HepG2 (cell line): Measurements from ENCODE around the gene CKS1B. TPM values are rescaled to one million over a fixed set of nuclear protein-coding genes. Genes with fewer than 3 reads are reported as not detected.

Experiments
- ARID2 ChIP-seq: sonication (generic); formaldehyde crosslinking; IDR thresholded peaks from 2 replicates; pipeline ENCODE4 v1.8.1; 2022; ENCODE audit warnings: mild to moderate bottlenecking, missing genetic modification reagents, borderline replicate concordance
- ATF7-NPFF ChIP-seq: sonication (generic); formaldehyde crosslinking; IDR thresholded peaks from 2 replicates; pipeline ENCODE4 v1.8.1; 2023; ENCODE audit warnings: mild to moderate bottlenecking, low read depth, missing genetic modification reagents, moderate library complexity
- CERS6 ChIP-seq: sonication (generic); formaldehyde crosslinking; IDR thresholded peaks from 2 replicates; pipeline ENCODE4 v1.5.0; 2020; ENCODE audit warnings: missing genetic modification reagents
- KDM4B ChIP-seq: sonication (generic); formaldehyde crosslinking; IDR thresholded peaks from 2 replicates; pipeline ENCODE4 v1.4.0; 2020; ENCODE audit warnings: missing genetic modification reagents
- MBD4 ChIP-seq: IDR thresholded peaks from 2 replicates; pipeline ENCODE4 v1.6.1; 2012; ENCODE audit warnings: low read length, inconsistent platforms, borderline replicate concordance
- NCOA5 ChIP-seq: sonication (generic); formaldehyde crosslinking; IDR thresholded peaks from 2 replicates; pipeline ENCODE4 v1.4.0; 2020; ENCODE audit warnings: missing genetic modification reagents
- PHB2 ChIP-seq: fragments of 450-650 bp; IDR thresholded peaks from 2 replicates; pipeline ENCODE4 v1.6.1; 2018; ENCODE audit not compliant: partially characterized antibody
- RBAK ChIP-seq: sonication (generic); formaldehyde crosslinking; IDR thresholded peaks from 2 replicates; pipeline ENCODE4 v1.5.1; 2020; ENCODE audit warnings: mild to moderate bottlenecking, missing genetic modification reagents
- SIX4 ChIP-seq: sonication (generic); formaldehyde crosslinking; IDR thresholded peaks from 2 replicates; pipeline ENCODE4 v1.4.0; 2020; ENCODE audit warnings: missing genetic modification reagents
- SKI ChIP-seq: fragments of 450-650 bp; IDR thresholded peaks from one replicate; pipeline ENCODE4 v1.6.1; 2018; ENCODE audit warnings: mild to moderate bottlenecking; ENCODE audit not compliant: partially characterized antibody
- SNAPC4 ChIP-seq: sonication (generic); formaldehyde crosslinking; IDR thresholded peaks from 2 replicates; pipeline ENCODE4 v1.4.0; 2020; ENCODE audit warnings: mild to moderate bottlenecking, missing genetic modification reagents
- STAG1 ChIP-seq: sonication (generic); formaldehyde crosslinking; IDR thresholded peaks from 2 replicates; pipeline ENCODE4 v1.4.0; 2020; ENCODE audit warnings: missing genetic modification reagents
- TBX2 ChIP-seq: sonication (generic); formaldehyde crosslinking; IDR thresholded peaks from 2 replicates; pipeline ENCODE4 v1.5.0; 2020; ENCODE audit warnings: missing genetic modification reagents, mild to moderate bottlenecking, borderline replicate concordance
- TMF1 ChIP-seq: sonication (generic); formaldehyde crosslinking; IDR thresholded peaks from 2 replicates; pipeline ENCODE4 v1.8.1; 2022; ENCODE audit warnings: low read depth, missing genetic modification reagents
- XRCC5 ChIP-seq: fragments of 200-400 bp; formaldehyde crosslinking; optimal IDR thresholded peaks from 2 replicates; pipeline ENCODE3; 2017; ENCODE audit warnings: mild to moderate bottlenecking, low read length
- YEATS2 ChIP-seq: sonication (generic); formaldehyde crosslinking; IDR thresholded peaks from 2 replicates; pipeline ENCODE4 v1.4.0; 2020; ENCODE audit warnings: missing genetic modification reagents, borderline replicate concordance
- ZBTB1 ChIP-seq: sonication (generic); formaldehyde crosslinking; IDR thresholded peaks from 2 replicates; pipeline ENCODE4 v1.4.0; 2020; ENCODE audit warnings: missing genetic modification reagents, borderline replicate concordance
- ZNF414 ChIP-seq: sonication (generic); formaldehyde crosslinking; IDR thresholded peaks from 2 replicates; pipeline ENCODE4 v1.5.0; 2020; ENCODE audit warnings: missing genetic modification reagents
- ZNF644 ChIP-seq: IDR thresholded peaks from 2 replicates; pipeline ENCODE4 v1.6.1; 2016; ENCODE audit warnings: low read depth
- ZNF703 ChIP-seq: sonication (generic); formaldehyde crosslinking; IDR thresholded peaks from 2 replicates; pipeline ENCODE4 v1.5.1; 2020; ENCODE audit warnings: missing genetic modification reagents, mild to moderate bottlenecking, moderate library complexity, borderline replicate concordance
- ZNF766 ChIP-seq: sonication (generic); formaldehyde crosslinking; IDR thresholded peaks from 2 replicates; pipeline ENCODE4 v1.5.0; 2020; ENCODE audit warnings: missing genetic modification reagents, borderline replicate concordance
- ZSCAN12 ChIP-seq: sonication (generic); formaldehyde crosslinking; IDR thresholded peaks from 2 replicates; pipeline ENCODE4 v1.9.0; 2021; ENCODE audit warnings: mild to moderate bottlenecking, missing genetic modification reagents
- polyA plus RNA-seq, 8 experiments: library from polyadenylated mRNA; depleted of rRNA in 3 of 8; stranded (reverse) in 7 of 8; unstranded in 1 of 8; fragments of >200 nt; fragmentation: Illumina TruSeq in 4 of 8; extraction: Trizol in 4 of 8; gene quantifications; 2 replicates each; pipeline versions ENCODE4 v1.2.1 to v1.2.3, GENCODE V29; 2011 to 2016; ENCODE audit warnings: low read depth in 4 of 8, missing spikeins in 1 of 8, mixed read lengths in 1 of 8; ENCODE audit not compliant: insufficient read depth in 1 of 8
- total RNA-seq, 5 experiments: library from RNA; depleted of rRNA; stranded (reverse); fragments of >200 nt; fragmentation: Illumina TruSeq; extraction: Trizol; gene quantifications; 2 replicates each; pipeline ENCODE4 v1.2.3, GENCODE V29; 2016; ENCODE audit warnings: low read depth in 1 of 5

Gene CKS1B
- total and polyA plus RNA-seq, 2 of the 13 experiments (the other 11 are each of a cell fraction or from before 2014, with no cell fraction given), result 217 to 222 TPM

- TF ChIP-seq TBX2 (CRISPR knock-in tag) (peak; percentile 90), STAG1 (CRISPR knock-in tag) (peak; percentile 89), ZNF766 (peak; percentile 72; the same call in 1 of the 2 replicates), ZNF703 (CRISPR knock-in tag) (no peak; the same call in 1 of the 2 replicates), ATF7-NPFF (CRISPR knock-in tag) (peak; percentile 98), SKI (peak; percentile 56), XRCC5 (peak; percentile 99), YEATS2 (CRISPR knock-in tag) (peak; percentile 84; the same call in 1 of the 2 replicates), ARID2 (no peak), ZNF414 (peak; percentile 84; the same call in 1 of the 2 replicates), PHB2 (no peak), CERS6 (CRISPR knock-in tag) (no peak), NCOA5 (CRISPR knock-in tag) (no peak), SIX4 (CRISPR knock-in tag) (no peak), SNAPC4 (CRISPR knock-in tag) (peak; percentile 53; the same call in 1 of the 2 replicates), TMF1 (CRISPR knock-in tag) (no peak), RBAK (CRISPR knock-in tag) (no peak), ZNF644 (CRISPR knock-in tag) (0 out of 2 replicates have a peak, but pooled peaks have one; percentile 12), MBD4 (no peak), ZBTB1 (CRISPR knock-in tag) (no peak), KDM4B (peak; percentile 88; the same call in 1 of the 2 replicates), ZSCAN12 (CRISPR knock-in tag) (no peak)
These were observed 42.8 kb downstream of the CKS1B start (continued) for GRCh38 chr1:155017041-155017945.
